GM12875 (cell line): ENCODE results near the gene DUSP10.

Source experiments
- H3K4me3 ChIP-seq: one replicate; pipeline ENCODE4 v1.5.1; 2011; ENCODE audit warnings: low read depth, low read length, control low read depth
- TF ChIP-seq, protein P1 (sequence below): IDR thresholded peaks from 2 replicates; pipeline ENCODE4 v1.5.1; 2011; ENCODE audit warnings: low read depth, mild to moderate bottlenecking, control low read depth, inconsistent platforms, low read length, moderate library complexity, borderline replicate concordance; ENCODE audit not compliant: insufficient read depth

DUSP10 gene

GRCh38 chr1:221766210-221766609 lies 24.3 kb upstream of the DUSP10 start:
- H3K4me3 ChIP-seq: no peak overlapping the region
- TF ChIP-seq, protein P1, sequence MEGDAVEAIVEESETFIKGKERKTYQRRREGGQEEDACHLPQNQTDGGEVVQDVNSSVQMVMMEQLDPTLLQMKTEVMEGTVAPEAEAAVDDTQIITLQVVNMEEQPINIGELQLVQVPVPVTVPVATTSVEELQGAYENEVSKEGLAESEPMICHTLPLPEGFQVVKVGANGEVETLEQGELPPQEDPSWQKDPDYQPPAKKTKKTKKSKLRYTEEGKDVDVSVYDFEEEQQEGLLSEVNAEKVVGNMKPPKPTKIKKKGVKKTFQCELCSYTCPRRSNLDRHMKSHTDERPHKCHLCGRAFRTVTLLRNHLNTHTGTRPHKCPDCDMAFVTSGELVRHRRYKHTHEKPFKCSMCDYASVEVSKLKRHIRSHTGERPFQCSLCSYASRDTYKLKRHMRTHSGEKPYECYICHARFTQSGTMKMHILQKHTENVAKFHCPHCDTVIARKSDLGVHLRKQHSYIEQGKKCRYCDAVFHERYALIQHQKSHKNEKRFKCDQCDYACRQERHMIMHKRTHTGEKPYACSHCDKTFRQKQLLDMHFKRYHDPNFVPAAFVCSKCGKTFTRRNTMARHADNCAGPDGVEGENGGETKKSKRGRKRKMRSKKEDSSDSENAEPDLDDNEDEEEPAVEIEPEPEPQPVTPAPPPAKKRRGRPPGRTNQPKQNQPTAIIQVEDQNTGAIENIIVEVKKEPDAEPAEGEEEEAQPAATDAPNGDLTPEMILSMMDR: no peak

DNA sequence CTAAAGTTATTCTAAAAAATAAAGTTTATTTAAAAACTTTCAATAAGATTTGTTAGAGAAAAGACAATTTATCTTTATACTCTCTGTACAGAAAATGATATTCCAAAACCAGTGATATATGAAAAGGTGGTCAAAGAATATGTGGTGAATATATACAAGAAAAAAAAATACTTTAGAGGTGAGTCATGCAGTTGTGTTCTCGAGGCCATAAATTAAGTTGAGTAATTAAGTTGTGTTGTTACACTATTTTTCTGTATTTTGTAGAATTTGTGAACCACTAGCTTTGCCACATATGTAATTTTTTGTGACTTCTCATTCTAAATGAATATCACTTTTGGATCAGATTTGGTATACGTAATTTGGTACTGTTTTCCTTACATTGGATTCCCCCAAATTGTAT lies 23.6 kb upstream of the DUSP10 start:
- TF ChIP-seq, protein P1: no peak
- H3K4me3 ChIP-seq: no peak overlapping the region

DNA sequence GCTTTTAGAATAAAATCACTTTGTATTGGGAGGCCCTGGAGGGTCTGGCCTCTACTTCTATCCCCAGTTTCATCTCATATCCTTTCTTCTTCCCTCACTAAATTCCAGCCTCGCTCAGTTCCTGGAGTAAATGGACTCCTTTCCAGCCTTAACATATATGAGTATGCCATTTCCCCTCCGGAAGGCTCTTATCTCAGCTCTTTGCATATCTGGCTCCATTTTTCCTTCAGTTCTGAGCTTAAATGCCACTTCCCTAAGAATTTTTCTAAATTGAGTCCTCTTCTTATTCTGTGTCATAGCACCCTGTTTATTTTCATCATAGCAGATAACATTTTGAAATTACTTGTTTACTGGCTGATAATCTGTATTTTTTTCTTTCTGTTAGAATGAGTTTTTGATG lies 20.2 kb upstream of the DUSP10 start:
- TF ChIP-seq, protein P1: no peak
- H3K4me3 ChIP-seq: no peak overlapping the region

DNA sequence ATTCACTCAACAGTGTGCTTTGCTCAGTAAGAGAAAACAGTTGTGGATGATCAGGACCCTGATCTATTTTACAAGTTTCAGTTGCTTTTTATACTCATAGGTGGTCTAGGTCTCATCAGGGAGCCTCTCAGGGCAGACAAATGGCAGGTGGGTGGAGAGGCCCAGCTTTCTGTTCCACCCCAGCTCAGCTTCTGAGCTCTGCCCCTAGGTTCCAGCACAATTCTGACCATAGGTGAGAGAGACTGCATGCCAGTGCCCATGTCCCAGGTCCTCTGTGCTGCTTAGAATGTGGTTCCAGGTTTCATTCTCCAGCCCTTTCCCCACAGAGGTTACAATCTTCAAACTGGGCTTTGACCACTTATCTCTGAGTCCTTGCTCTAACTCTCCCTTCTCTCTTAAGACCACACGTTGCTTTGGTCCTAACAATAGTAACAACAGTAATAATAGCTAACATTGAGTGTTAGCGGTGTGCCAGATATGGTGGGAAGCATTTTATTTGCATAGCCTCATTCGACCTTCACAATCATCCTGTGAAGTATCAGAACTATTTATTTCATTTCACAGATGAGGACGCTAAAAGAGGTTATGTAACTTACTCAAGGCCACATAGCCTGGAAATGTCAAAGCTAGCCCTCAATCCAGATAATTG lies 19.6 kb upstream of the DUSP10 start:
- TF ChIP-seq, protein P1: no peak

DNA sequence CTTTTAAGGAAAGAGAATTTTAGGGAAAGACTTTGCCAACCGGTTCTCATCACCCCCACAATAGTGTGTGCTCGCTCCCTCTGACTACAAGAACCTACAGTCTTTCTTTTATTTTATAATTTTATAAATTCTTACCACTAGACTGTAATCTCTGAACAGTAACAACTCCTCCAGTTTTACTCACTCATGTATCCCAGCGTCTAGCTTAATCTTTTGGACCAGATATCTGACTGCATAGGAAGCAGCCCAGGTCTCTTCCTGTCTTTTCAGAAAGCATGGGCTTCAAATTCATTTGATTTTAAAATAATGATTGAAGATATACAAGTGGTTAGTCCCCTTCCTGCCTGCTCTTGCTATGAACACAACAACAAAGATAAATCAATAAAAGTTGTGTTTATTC lies 19.0 kb upstream of the DUSP10 start:
- H3K4me3 ChIP-seq: no peak overlapping the region
- TF ChIP-seq, protein P1: no peak

More for the DNA sequence above, 19.6 kb upstream of the DUSP10 start:
- no peak overlapping the region for H3K4me3 ChIP-seq

DNA sequence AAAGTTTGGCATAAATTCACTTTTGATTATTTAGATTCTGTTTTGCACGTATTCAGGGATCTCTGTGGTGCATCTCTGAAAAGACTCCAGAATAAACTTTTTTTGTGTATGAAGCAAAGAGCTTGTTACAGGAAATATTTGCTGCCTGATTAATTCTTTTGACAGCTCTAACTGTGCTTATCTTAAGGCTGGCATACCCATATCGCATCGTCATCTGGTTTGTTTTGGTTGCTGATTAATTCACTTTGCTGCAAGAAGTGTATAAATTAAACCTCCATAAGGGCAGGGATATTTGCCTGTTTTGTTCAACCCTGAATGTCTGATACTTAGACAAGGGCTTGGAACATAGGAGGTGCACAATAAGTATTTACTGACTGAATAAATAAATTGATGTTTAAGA lies 17.5 kb upstream of the DUSP10 start:
- TF ChIP-seq, protein P1: no peak
- no peak overlapping the region for H3K4me3 ChIP-seq

DNA sequence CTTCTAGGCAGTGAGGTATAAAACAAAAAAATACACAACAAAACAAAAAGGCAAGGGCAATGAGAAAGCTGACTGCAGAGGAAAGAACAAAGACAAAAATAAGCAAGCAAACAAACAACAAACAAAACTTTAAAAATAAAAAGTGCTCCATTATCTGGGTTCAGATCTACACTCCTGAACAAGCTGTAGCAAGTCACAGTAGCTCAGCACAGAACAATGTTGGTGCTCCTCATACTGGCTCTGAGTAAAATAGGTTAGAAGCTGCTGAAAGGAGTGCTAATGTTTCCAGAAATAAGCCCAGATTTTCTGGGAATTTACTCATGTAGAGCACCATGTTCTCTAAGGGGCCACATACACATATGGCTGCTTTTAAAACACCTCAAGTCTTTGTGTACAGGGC lies 16.6 kb upstream of the DUSP10 start:
- TF ChIP-seq, protein P1: no peak
- no peak overlapping the region for H3K4me3 ChIP-seq
